Measurements from ENCODE around the gene POLR1H.
"Not testable (repeated sequence)": the region's sequence is repeated elsewhere in the genome, so short reads cannot be mapped to it uniquely, and the experiment has no call there.

POLR1H gene, protein sequence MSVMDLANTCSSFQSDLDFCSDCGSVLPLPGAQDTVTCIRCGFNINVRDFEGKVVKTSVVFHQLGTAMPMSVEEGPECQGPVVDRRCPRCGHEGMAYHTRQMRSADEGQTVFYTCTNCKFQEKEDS

GRCh38 chr6:30061092-30061857, at the start of gene POLR1H:
TSS of gene POLR1H (plus strand) at chr6:30061265. CDS start at chr6:30061525, 260 bp downstream.
- DNase-seq (ENCODE audit: low spot score), result peak; percentile 90

DNA sequence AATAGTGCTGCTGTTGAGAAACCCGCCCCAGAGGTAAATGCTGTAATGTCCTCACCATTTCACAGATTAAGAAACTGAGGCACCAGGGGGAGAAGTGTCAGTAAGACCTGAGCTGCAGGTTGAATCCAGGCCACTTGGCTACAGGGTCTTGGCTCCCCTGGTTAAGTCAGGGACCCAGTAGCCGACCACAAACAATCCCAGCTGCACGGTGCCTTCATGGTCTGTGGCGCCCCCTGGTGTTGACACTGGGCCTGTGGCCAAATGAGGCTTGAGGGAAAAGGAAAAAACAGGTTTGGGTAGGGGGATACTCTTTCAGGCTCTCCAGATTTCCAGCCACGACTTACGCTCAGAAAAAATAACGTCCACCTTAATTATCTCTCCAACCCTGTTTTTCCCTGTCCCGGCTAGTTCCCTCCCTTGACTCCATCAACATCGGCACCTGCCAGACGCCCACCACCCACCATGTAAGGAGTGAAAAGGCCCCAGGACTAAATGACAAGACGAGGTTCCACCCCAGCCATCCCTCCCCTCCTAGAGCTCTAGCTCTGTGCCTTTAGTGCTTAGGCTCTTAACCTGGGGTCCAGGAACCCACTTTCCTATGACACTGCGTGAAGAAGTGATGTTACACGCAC, 47.7 kb upstream of the POLR1H start:
- peak; percentile 11 for DNase-seq (ENCODE audit: low spot score)

DNA sequence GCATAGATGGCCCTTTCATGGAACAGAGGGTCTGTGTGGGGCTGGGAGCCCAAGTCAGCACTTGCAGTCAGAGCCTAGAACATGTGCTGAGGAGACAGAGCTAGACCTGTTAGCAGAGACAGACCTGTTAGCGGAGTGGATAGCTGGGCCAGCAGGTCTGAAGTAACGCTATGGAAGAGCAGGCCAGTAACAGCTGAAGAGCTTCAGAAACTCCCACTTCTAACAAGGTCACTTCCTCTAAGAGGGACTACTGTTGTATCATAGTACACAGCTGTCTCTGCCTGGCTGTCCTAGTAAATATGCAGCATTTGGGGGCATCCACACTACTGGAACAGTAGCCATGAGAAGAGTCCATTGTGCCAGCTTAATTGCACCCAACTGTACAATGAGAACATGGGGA, 41.2 kb upstream of the POLR1H start:
- DNase-seq (ENCODE audit: low spot score), result no peak

- no peak for DNase-seq (ENCODE audit: low spot score)
Observed at GRCh38 chr6:30020626-30021025, 40.4 kb upstream of the POLR1H start.

DNA sequence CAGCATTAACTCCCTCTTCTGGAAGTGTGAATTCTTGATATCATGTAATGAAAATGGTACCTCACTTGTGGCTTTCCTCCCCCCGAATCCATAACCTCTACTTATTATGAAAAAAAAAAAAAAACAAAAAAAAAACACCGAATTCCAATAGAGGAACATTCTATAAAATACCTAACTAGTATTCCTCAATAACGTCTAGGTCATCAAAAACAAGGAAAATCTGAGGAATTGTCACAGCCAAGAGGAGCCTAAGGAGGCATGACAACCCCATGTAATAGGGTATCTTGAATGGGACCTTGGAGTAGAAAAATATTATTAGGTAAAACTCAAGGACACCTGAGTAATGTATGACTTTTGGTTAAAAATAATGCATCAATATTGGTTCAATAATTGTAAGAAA, 38.9 kb upstream of the POLR1H start:
- DNase-seq (ENCODE audit: low spot score), result no peak

DNA sequence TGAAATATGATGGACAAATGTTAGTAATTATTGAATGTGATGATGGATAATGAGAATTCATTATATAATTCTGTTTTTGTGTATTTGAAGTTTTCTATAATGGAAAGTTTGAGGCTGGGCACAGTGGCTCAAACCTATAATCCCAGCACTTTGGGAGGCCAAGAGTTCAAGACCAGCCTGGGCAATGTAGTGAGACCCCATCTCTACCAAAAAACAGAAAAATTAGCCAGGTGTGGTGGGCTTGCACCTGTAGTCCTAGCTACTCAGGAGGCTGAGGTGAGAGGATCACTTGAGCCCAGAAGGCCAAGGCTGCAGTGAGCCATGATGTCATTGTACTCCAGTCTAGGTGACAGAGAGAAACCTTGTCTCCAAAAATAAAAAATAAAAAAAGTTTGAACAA, 38.4 kb upstream of the POLR1H start:
- DNase-seq (ENCODE audit: low spot score), result not testable (repeated sequence)

- no peak for DNase-seq (ENCODE audit: low spot score)
Observed at GRCh38 chr6:30025186-30025585, 35.9 kb upstream of the POLR1H start.

DNA sequence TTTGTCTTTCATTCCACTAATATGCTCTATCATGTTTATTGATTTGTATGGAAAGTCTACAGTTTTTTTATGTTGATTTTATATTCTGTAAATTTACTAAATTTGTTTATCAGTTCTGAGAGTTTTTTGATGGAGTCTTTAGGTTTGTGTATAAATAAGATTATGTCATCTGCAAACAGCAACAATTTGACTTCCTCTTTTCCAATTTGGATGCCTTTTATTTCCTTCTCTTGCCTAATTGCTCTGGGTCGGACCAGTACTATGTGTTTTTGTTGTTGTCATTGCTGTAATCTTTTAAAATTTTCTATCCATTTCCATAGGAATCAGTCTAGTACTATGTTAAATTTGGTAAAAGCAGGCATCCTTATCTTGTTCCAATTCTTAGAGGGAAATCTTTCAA, 31.5 kb upstream of the POLR1H start:
- DNase-seq (ENCODE audit: low spot score), result no peak

DNA sequence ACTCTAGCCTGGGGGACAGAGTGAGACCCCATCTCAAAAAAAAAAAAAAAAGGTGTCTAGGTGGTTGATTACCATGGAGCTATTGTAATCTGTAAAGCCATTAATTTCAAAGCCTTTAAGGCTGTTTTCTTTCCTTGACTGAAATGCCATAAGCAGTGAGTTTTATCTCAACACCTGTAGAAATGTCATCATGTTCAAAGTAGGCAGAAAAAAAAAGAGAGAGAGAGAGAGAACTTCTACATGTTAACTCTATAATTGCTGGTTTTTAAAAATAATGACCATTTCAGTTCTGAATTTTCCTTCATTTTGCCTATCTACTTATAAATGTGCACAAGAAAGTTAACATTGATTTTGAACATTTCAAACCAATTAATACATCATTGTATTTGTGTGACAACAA, 29.7 kb upstream of the POLR1H start:
- DNase-seq (ENCODE audit: low spot score), result no peak

DNA sequence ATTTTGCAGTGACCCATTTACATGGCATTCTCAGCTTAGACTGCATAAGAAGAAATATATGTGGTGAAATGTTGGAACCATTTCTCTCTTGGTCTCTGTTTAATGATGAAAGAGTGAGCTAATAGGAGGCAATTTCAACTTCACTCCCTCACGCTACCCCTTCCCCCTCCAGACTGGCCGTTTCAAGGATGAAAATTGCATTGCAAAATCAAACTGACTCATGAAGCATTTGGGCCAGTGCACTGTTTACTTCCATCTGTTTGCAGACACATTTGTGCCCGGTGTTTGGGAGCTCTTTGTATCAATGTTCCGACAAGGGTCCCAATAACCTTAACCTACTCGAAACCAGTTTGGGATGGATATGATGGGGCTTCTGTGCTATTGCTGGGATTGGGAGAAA, 27.6 kb upstream of the POLR1H start:
- not testable (repeated sequence) for DNase-seq (ENCODE audit: low spot score)

- DNase-seq (ENCODE audit: low spot score), result no peak
Observed at GRCh38 chr6:30035784-30036183, 25.3 kb upstream of the POLR1H start.

GRCh38 chr6:30037182-30037788, 23.8 kb upstream of the POLR1H start:
- no peak for DNase-seq (ENCODE audit: low spot score)

- no peak for DNase-seq (ENCODE audit: low spot score)
Observed at GRCh38 chr6:30041221-30041620, 19.8 kb upstream of the POLR1H start.

DNA sequence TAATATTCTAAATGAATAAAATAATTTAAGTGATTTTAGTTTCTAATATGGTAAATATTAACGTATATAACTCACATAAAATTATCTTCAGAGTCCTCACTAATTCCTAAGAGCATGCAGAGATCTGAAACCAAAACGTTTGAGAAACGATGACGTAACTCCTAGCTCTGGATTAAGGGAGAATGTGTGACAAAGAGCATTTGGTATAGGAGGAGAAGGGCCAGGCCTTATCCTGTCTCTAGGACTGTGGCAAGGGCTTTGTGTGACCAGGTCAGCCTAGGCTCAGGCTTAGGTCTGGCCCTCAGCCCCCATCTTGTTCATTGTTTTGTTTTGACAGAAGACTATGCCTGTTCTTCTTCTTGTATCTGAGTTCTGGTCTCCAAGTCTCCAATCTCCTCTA, 19.2 kb upstream of the POLR1H start:
- DNase-seq (ENCODE audit: low spot score), result no peak

- no peak for DNase-seq (ENCODE audit: low spot score)
Observed at GRCh38 chr6:30042476-30042875, 18.6 kb upstream of the POLR1H start.

DNA sequence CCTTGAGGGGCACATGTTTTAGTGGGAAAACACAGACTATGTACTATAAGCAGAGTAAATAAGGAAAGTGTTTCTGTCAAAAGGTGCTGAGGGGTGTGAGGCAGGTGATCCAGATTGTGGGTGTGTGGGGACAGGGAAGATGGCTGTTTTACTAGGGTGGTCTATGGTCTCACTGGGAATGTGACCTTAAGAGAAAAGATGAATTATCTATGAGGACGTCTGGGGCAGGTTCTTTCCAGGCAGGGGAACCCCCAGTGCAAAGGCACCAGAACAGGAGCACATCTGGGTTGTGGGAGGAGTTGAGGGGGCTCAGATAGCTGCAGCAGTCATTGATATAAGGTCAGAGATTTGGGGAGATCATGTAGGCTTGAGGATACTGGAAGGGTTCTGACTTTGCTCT, 18.2 kb upstream of the POLR1H start:
- DNase-seq (ENCODE audit: low spot score), result no peak

DNA sequence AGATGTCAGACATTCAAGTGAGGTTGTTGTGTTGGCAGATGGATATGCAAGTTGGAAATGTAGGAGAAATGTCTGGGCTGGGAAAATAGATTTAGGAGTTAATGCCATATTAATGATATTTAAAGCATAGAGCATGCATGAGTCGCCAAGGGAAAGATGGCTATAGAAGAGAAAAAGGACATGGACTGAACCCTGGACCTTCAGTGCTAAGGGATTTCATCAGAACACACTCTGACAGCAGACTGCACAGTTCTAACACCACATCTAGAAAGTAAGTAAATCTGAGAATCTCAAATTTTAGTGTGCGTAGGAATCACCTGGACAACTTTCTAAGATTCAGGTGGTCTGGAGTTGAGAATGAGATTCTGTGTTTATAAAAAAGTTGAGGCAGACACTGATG, 17.3 kb upstream of the POLR1H start:
- DNase-seq (ENCODE audit: low spot score), result no peak

- DNase-seq (ENCODE audit: low spot score), result no peak
Observed at GRCh38 chr6:30044630-30045029, 16.4 kb upstream of the POLR1H start.

GRCh38 chr6:30047220-30047619, 13.8 kb upstream of the POLR1H start:
- DNase-seq (ENCODE audit: low spot score), result no peak

DNA sequence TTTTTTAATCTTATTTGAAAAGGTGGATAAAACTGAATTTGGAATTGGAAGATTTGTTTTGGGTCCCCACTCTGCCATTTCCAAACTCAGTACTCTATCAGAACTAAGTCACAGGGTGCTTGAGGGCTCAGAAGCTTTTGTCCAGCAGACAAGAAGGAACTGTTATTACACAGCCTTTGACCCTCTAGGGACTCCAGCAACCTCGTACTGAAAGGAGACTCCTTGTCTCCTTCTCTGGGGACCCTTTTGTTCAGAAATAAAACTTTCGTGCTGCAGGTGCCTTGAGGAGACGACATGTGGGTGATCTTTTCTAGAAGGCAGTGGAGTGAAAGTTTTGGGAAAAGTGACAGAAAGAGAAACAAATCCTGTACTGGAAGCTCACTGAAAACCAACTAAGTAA, 7.4 kb upstream of the POLR1H start:
- no peak for DNase-seq (ENCODE audit: low spot score)

DNA sequence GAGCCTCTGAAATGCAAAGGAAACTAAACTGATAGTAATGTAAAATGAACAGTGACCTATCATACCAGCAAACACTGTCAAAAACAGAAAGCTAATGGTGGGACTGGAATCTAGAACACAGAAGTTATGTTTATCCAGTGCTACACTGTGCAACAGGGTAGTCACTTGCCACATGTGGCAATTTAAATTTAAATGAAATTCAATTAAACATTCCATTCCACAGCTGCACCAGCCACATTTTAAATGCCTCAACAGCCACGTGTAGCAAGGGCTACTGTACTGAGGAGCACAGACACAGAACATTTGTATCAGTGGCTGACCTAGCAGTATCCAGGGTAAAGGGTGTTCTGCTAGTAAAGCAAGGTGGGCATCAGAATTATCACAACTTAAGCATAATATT, 5.6 kb upstream of the POLR1H start:
- no peak for DNase-seq (ENCODE audit: low spot score)

- DNase-seq (ENCODE audit: low spot score), result no peak
Observed at GRCh38 chr6:30060606-30061091, 416 bp upstream of the POLR1H start.

DNA sequence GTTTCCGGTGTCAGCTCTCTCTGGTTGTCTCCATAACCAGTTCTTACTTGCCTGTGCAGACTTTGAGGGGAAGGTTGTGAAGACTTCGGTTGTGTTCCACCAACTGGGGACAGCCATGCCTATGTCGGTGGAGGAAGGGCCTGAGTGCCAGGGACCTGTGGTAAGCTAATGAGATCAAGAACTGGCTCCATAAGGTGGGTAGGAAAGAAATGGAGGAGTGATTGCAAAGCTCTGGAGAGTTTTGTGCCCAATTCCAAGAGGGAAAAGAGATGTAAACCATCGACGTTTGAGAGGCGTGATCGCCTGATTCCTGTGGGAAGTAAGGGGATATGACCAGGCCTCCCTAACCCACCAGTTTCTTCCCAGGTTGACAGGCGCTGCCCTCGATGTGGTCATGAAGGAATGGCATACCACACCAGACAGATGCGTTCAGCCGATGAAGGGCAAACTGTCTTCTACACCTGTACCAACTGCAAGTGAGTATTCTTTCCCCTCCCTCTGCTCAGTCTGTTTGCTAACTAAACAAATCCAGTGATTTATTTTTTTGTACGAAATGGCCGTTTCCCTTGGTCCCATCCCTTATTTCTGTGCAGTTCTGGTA, 893 bp downstream of the POLR1H start:
- DNase-seq (ENCODE audit: low spot score), result peak; percentile 50
